OCI-LY3 (cell line): Measurements from ENCODE around the gene KRT6B.

Experiments used
- H2AFZ ChIP-seq: fragments of 200-600, 300-600 bp; shearing (Covaris generic); 2 replicates; pipeline ENCODE4 v1.6.0; 2014; ENCODE audit warnings: antibody characterized with exemption, low read depth, low read length
- H3K27ac ChIP-seq: fragments of 200-600, 300-600 bp; sonication (generic); 2 replicates; pipeline ENCODE4 v1.5.1; 2014; ENCODE audit warnings: mild to moderate bottlenecking, low read length, moderate library complexity, mixed read lengths
- H3K27me3 ChIP-seq: fragments of 200-600, 300-600 bp; sonication (generic); 2 replicates; pipeline ENCODE4 v1.6.1; 2014; ENCODE audit warnings: low read depth, low read length, mixed read lengths
- H3K36me3 ChIP-seq: fragments of 200-600, 300-600 bp; sonication (generic); replicated peaks from 2 replicates; pipeline ENCODE3; 2014; ENCODE audit warnings: low read depth, low read length, mixed read lengths
- H3K4me1 ChIP-seq: fragments of 300-600, 200-600 bp; sonication (generic); 2 replicates; pipeline ENCODE4 v1.6.1; 2014; ENCODE audit warnings: low read length, mixed read lengths
- H3K4me2 ChIP-seq: fragments of 200-600, 300-600 bp; sonication (generic); 2 replicates; pipeline ENCODE4 v1.6.1; 2014; ENCODE audit warnings: low read length, mixed read lengths
- H3K4me3 ChIP-seq: fragments of 300-600, 200-600 bp; sonication (generic); 2 replicates; pipeline ENCODE4 v1.5.1; 2014; ENCODE audit warnings: antibody characterized with exemption, mild to moderate bottlenecking, low read length, moderate library complexity
- H3K79me2 ChIP-seq: fragments of 300-600, 200-600 bp; shearing (Covaris generic); 2 replicates; pipeline ENCODE4 v1.6.1; 2014; ENCODE audit warnings: mild to moderate bottlenecking, low read length, mixed read lengths
- H3K9ac ChIP-seq: fragments of 300-600, 200-600 bp; shearing (Covaris generic); 2 replicates; pipeline ENCODE4 v1.6.0; 2014; ENCODE audit warnings: mild to moderate bottlenecking, low read length, moderate library complexity
- H3K9me3 ChIP-seq: fragments of 200-600, 300-600 bp; shearing (Covaris generic); 2 replicates; pipeline ENCODE4 v1.6.1; 2014; ENCODE audit warnings: low read length, mixed read lengths; ENCODE audit not compliant: insufficient read depth
- H4K20me1 ChIP-seq: fragments of 200-600, 300-600 bp; sonication (generic); 2 replicates; pipeline ENCODE4 v1.6.1; 2016; ENCODE audit warnings: low read length, mixed read lengths; ENCODE audit not compliant: insufficient read depth
- CTCF ChIP-seq: fragments of 200-600, 300-600 bp; sonication (generic); IDR thresholded peaks from 2 replicates; pipeline ENCODE4 v1.5.1; 2014; ENCODE audit warnings: antibody characterized with exemption, low read length, low read depth
- EZH2phosphoT487 ChIP-seq: fragments of 200-600 bp; shearing (Covaris generic); IDR thresholded peaks from 2 replicates; pipeline ENCODE4 v1.6.1; 2018; ENCODE audit warnings: antibody characterized with exemption, mixed run types, low read depth

Gene KRT6B

GRCh38 chr12:52405922-52406385 lies 46.0 kb downstream of the KRT6B start, which contains the start of gene KRT82:
TSS of gene KRT82 (minus strand) at chr12:52406335. CDS start at chr12:52406277, 58 bp downstream.
- H3K27me3 ChIP-seq = 0 out of 2 replicates have a peak, but pooled peaks cover 4% of the 10 kb centered on the region
- no peaks in the 10 kb centered on the region for H3K79me2 ChIP-seq
- no peak within 1 kb of the TSS for H3K9ac ChIP-seq
- no peaks in the 10 kb centered on the region for H3K9me3 ChIP-seq
- H3K4me3 ChIP-seq = no peak within 1 kb of the TSS
- no peaks in the 10 kb centered on the region for H3K4me1 ChIP-seq
- TF ChIP-seq CTCF = no peak
- TF ChIP-seq EZH2phosphoT487 = no peak
- H4K20me1 ChIP-seq = no peaks in the 10 kb centered on the region
- no peak within 1 kb of the TSS for H2AFZ ChIP-seq
- no peaks in the 10 kb centered on the region for H3K36me3 ChIP-seq
- no peak within 1 kb of the TSS for H3K27ac ChIP-seq
- H3K4me2 ChIP-seq = no peak within 1 kb of the TSS

- no peak overlapping the region for H2AFZ ChIP-seq
- no peaks in the 10 kb centered on the region for H4K20me1 ChIP-seq
- TF ChIP-seq CTCF = no peak
- no peak for TF ChIP-seq EZH2phosphoT487
- H3K27ac ChIP-seq = no peak overlapping the region
- no peak overlapping the region for H3K9ac ChIP-seq
- no peaks in the 10 kb centered on the region for H3K4me1 ChIP-seq
- H3K9me3 ChIP-seq = no peaks in the 10 kb centered on the region
- H3K4me3 ChIP-seq = no peak overlapping the region
- H3K27me3 ChIP-seq = 0 out of 2 replicates have a peak, but pooled peaks cover 4% of the 10 kb centered on the region
- no peak overlapping the region for H3K4me2 ChIP-seq
- H3K36me3 ChIP-seq = no peaks in the 10 kb centered on the region
- no peaks in the 10 kb centered on the region for H3K79me2 ChIP-seq
Observed at GRCh38 chr12:52404951-52405350, 47.0 kb downstream of the KRT6B start.

GRCh38 chr12:52403561-52403960 lies 48.4 kb downstream of the KRT6B start:
- H3K27me3 ChIP-seq = 0 out of 2 replicates have a peak, but pooled peaks cover 4% of the 10 kb centered on the region
- no peak overlapping the region for H3K4me2 ChIP-seq
- H3K36me3 ChIP-seq = no peaks in the 10 kb centered on the region
- no peaks in the 10 kb centered on the region for H3K4me1 ChIP-seq
- TF ChIP-seq CTCF = no peak
- no peak for TF ChIP-seq EZH2phosphoT487
- no peaks in the 10 kb centered on the region for H3K9me3 ChIP-seq
- no peak overlapping the region for H3K4me3 ChIP-seq
- no peak overlapping the region for H3K9ac ChIP-seq
- no peaks in the 10 kb centered on the region for H4K20me1 ChIP-seq
- H3K27ac ChIP-seq = no peak overlapping the region
- H2AFZ ChIP-seq = no peak overlapping the region
- H3K79me2 ChIP-seq = no peaks in the 10 kb centered on the region

- no peaks in the 10 kb centered on the region for H3K4me1 ChIP-seq
- H2AFZ ChIP-seq = no peak overlapping the region
- TF ChIP-seq EZH2phosphoT487 (no peak), CTCF (no peak)
- H4K20me1 ChIP-seq = no peaks in the 10 kb centered on the region
- H3K9ac ChIP-seq = no peak overlapping the region
- H3K4me2 ChIP-seq = no peak overlapping the region
- H3K9me3 ChIP-seq = no peaks in the 10 kb centered on the region
- no peaks in the 10 kb centered on the region for H3K79me2 ChIP-seq
- H3K27me3 ChIP-seq = 0 out of 2 replicates have a peak, but pooled peaks cover 4% of the 10 kb centered on the region
- H3K36me3 ChIP-seq = no peaks in the 10 kb centered on the region
- H3K4me3 ChIP-seq = no peak overlapping the region
- no peak overlapping the region for H3K27ac ChIP-seq
Observed at GRCh38 chr12:52402873-52403540, 48.9 kb downstream of the KRT6B start.
